H1 (cell line): ENCODE data around the gene FGD4. TPM values are rescaled to one million over a fixed set of nuclear protein-coding genes. Genes with fewer than 3 reads are reported as not detected.

Experiments used
- CTCF ChIA-PET: fragments of 300-600 bp; sonication (Branson Sonifier 250); formaldehyde crosslinking; loops from one replicate; lab custom pipeline; 2021; ENCODE audit not compliant: partially characterized antibody; lab: Charles Lee
- POLR2A ChIA-PET: fragments of 300-600 bp; sonication (Branson Sonifier 250); formaldehyde crosslinking; loops from one replicate; lab custom pipeline; 2021; ENCODE audit warnings: inconsistent platforms; ENCODE audit not compliant: partially characterized antibody; lab: Charles Lee
- DNase-seq, 2 experiments: peaks; one replicate each; pipeline versions ENCODE4 v3.0.0 to v3.0.0-alpha.2; 2010 to 2022; ENCODE audit warnings: low spot score in 2 of 2, low read depth in 1 of 2, mixed read lengths in 1 of 2
- FAIRE-seq: peaks from 2 replicates; lab custom pipeline; 2011; peaks lifted over from hg19 to GRCh38; lab: Jason Lieb, UNC
- H2AFZ ChIP-seq: 2 replicates; pipeline ENCODE4 v1.8.1; 2012; ENCODE audit warnings: low read length, inconsistent platforms
- H2AK5ac ChIP-seq: 2 replicates; pipeline ENCODE4 v1.6.1; 2013; ENCODE audit warnings: low read depth, low read length
- H2BK120ac ChIP-seq: replicated peaks from 2 replicates; pipeline ENCODE3; 2013; ENCODE audit warnings: low read depth, low read length, inconsistent platforms
- H2BK12ac ChIP-seq: 2 replicates; pipeline ENCODE4 v1.6.1; 2013; ENCODE audit warnings: low read depth, low read length
- H2BK15ac ChIP-seq: 2 replicates; pipeline ENCODE4 v1.6.1; 2013; ENCODE audit warnings: low read length
- H2BK20ac ChIP-seq: 2 replicates; pipeline ENCODE4 v1.6.1; 2013; ENCODE audit warnings: low read length
- H2BK5ac ChIP-seq: 2 replicates; pipeline ENCODE4 v1.6.1; 2013; ENCODE audit warnings: low read depth, low read length
- H3K14ac ChIP-seq: 2 replicates; pipeline ENCODE4 v1.6.1; 2013; ENCODE audit warnings: inconsistent platforms; ENCODE audit not compliant: insufficient read length
- H3K18ac ChIP-seq: 2 replicates; pipeline ENCODE4 v1.6.1; 2013; ENCODE audit warnings: low read length; ENCODE audit errors: extremely low read depth
- H3K23ac ChIP-seq: 2 replicates; pipeline ENCODE4 v1.6.1; 2013; ENCODE audit warnings: inconsistent platforms; ENCODE audit not compliant: insufficient read length
- H3K23me2 ChIP-seq: 2 replicates; pipeline ENCODE4 v1.6.1; 2013; ENCODE audit warnings: low read depth, low read length
- H3K27ac ChIP-seq: 2 replicates; pipeline ENCODE4 v1.6.1; 2011; ENCODE audit warnings: low read depth, low read length, inconsistent platforms
- H3K27me3 ChIP-seq, 4 experiments: replicated peaks in 1 of 4; 1 replicate in 1 of 4; 2 replicates in 3 of 4; pipeline versions ENCODE4 v1.6.1 to v1.8.1; 2011 to 2013; ENCODE audit warnings: low read length in 3 of 4, mild to moderate bottlenecking in 3 of 4, inconsistent platforms in 2 of 4, mixed read lengths in 2 of 4, moderate library complexity in 1 of 4; ENCODE audit not compliant: control insufficient read depth in 3 of 4, insufficient read depth in 3 of 4; ENCODE audit errors: extremely low read depth in 1 of 4
- H3K36me3 ChIP-seq, 4 experiments: 2 replicates each; pipeline versions ENCODE4 v1.6.1 to v1.8.1; 2011 to 2013; ENCODE audit warnings: mild to moderate bottlenecking in 4 of 4, low read length in 3 of 4, moderate library complexity in 2 of 4, control low read depth in 1 of 4, inconsistent platforms in 1 of 4; ENCODE audit not compliant: insufficient read depth in 4 of 4, control insufficient read depth in 2 of 4
- H3K4ac ChIP-seq: replicated peaks from 2 replicates; pipeline ENCODE3; 2013; ENCODE audit warnings: low read length, low read depth, mixed read lengths, inconsistent platforms; ENCODE audit not compliant: insufficient read length
- H3K4me1 ChIP-seq, 4 experiments: replicated peaks in 1 of 4; 1 replicate in 1 of 4; 2 replicates in 3 of 4; pipeline versions ENCODE4 v1.6.1 to v1.8.1; 2011 to 2013; ENCODE audit warnings: low read length in 3 of 4, inconsistent platforms in 2 of 4, mixed read lengths in 1 of 4; ENCODE audit not compliant: insufficient read depth in 4 of 4, control insufficient read depth in 3 of 4
- H3K4me2 ChIP-seq, 2 experiments: 2 replicates each; pipeline versions ENCODE4 v1.6.1 to v1.8.1; 2011 to 2013; ENCODE audit warnings: low read depth in 2 of 2, low read length in 2 of 2, control low read depth in 1 of 2, inconsistent platforms in 1 of 2, mild to moderate bottlenecking in 1 of 2; ENCODE audit not compliant: insufficient read depth in 1 of 2
- H3K4me3 ChIP-seq, 4 experiments: fragments of 200-600, 300-600 bp in 1 of 4; sonication (generic), shearing (Covaris generic), sonication (Bioruptor Twin) in 1 of 4; 2 replicates each; pipeline versions ENCODE4 v1.5.1 to v1.8.1; 2011 to 2016; ENCODE audit warnings: low read length in 4 of 4, low read depth in 3 of 4, control low read depth in 2 of 4, inconsistent platforms in 2 of 4, mild to moderate bottlenecking in 2 of 4, mixed read lengths in 1 of 4, moderate library complexity in 1 of 4; ENCODE audit not compliant: insufficient read depth in 2 of 4; ENCODE audit errors: extremely low read depth in 1 of 4
- H3K56ac ChIP-seq: replicated peaks from 2 replicates; pipeline ENCODE3; 2013; ENCODE audit warnings: low read depth, mild to moderate bottlenecking, mixed read lengths, low read length, inconsistent platforms; ENCODE audit not compliant: insufficient read length
- H3K79me1 ChIP-seq: 2 replicates; pipeline ENCODE4 v1.6.1; 2013; ENCODE audit warnings: low read depth, low read length, control low read depth
- H3K79me2 ChIP-seq, 2 experiments: 2 replicates each; pipeline versions ENCODE4 v1.6.1 to v1.8.1; 2012 to 2013; ENCODE audit warnings: low read length in 2 of 2, mild to moderate bottlenecking in 2 of 2, inconsistent platforms in 1 of 2; ENCODE audit not compliant: insufficient read depth in 2 of 2, control insufficient read depth in 1 of 2
- H3K9ac ChIP-seq, 4 experiments: replicated peaks in 1 of 4; 1 replicate in 1 of 4; 2 replicates in 3 of 4; pipeline versions ENCODE4 v1.6.1 to v1.8.1; 2011 to 2013; ENCODE audit warnings: low read depth in 3 of 4, low read length in 3 of 4, control low read depth in 2 of 4, mild to moderate bottlenecking in 2 of 4, moderate library complexity in 2 of 4, inconsistent platforms in 1 of 4; ENCODE audit errors: extremely low read depth in 1 of 4
- H3K9me3 ChIP-seq, 2 experiments: 2 replicates each; pipeline versions ENCODE4 v1.6.1 to v1.8.1; 2012 to 2013; ENCODE audit warnings: mild to moderate bottlenecking in 2 of 2, moderate library complexity in 2 of 2, control low read depth in 1 of 2, inconsistent platforms in 1 of 2, low read depth in 1 of 2, low read length in 1 of 2, mixed read lengths in 1 of 2; ENCODE audit not compliant: insufficient read depth in 2 of 2
- H4K20me1 ChIP-seq, 2 experiments: replicated peaks in 1 of 2; 2 replicates each; pipeline versions ENCODE3 to v1.8.1; 2011 to 2013; ENCODE audit warnings: inconsistent platforms in 2 of 2, low read length in 2 of 2, mild to moderate bottlenecking in 1 of 2; ENCODE audit not compliant: insufficient read depth in 2 of 2, control insufficient read depth in 1 of 2
- H4K5ac ChIP-seq: 2 replicates; pipeline ENCODE4 v1.6.1; 2013; ENCODE audit warnings: low read length, low read depth, mixed read lengths, inconsistent platforms; ENCODE audit not compliant: insufficient read length
- H4K8ac ChIP-seq: 2 replicates; pipeline ENCODE4 v1.8.0; 2013; ENCODE audit warnings: mild to moderate bottlenecking, moderate library complexity, low read length, inconsistent platforms; ENCODE audit not compliant: insufficient read depth; ENCODE audit errors: extremely low read depth
- H4K91ac ChIP-seq: replicated peaks from 2 replicates; pipeline ENCODE3; 2013; ENCODE audit warnings: low read length, mixed read lengths, inconsistent platforms; ENCODE audit not compliant: insufficient read length
- FOSL1 ChIP-seq: IDR thresholded peaks from 2 replicates; pipeline ENCODE4 v1.6.1; 2011; ENCODE audit warnings: mild to moderate bottlenecking, low read depth, low read length, moderate library complexity; ENCODE audit not compliant: insufficient read depth
- POLR2A ChIP-seq, 2 experiments: IDR thresholded peaks; 1 replicate in 1 of 2; 2 replicates in 1 of 2; pipeline ENCODE4 v1.6.1; 2011; ENCODE audit warnings: low read depth in 2 of 2, low read length in 2 of 2, mild to moderate bottlenecking in 2 of 2; ENCODE audit errors: control extremely low read depth in 1 of 2
- POLR2AphosphoS5 ChIP-seq: IDR thresholded peaks from 2 replicates; pipeline ENCODE4 v1.6.1; 2011; ENCODE audit warnings: low read depth, low read length
- WGBS, 2 experiments: shearing (Covaris generic) in 1 of 2; methylation state at CpG; one replicate each; pipeline versions ENCODE4 v1.1.6 to v1.1.7; 2013 to 2015; ENCODE audit warnings: low lambda C conversion rate in 2 of 2, mixed read lengths in 2 of 2, inconsistent platforms in 1 of 2, low coverage in 1 of 2, missing lambda C conversion rate in 1 of 2; ENCODE audit not compliant: insufficient replicate concordance in 2 of 2, insufficient coverage in 1 of 2, insufficient read length in 1 of 2; ENCODE audit errors: extremely low coverage in 1 of 2, missing lambda C conversion rate in 1 of 2; 5-methylcytosine and 5-hydroxymethylcytosine counted together
- polyA plus RNA-seq, 7 experiments: library from polyadenylated mRNA; depleted of rRNA in 3 of 7; stranded (reverse) in 5 of 7; unstranded in 2 of 7; fragments of >200 nt in 5 of 7; fragments of 200-250 nt in 2 of 7; gene quantifications; 1 replicate in 5 of 7; 2 replicates in 1 of 7; 4 replicates in 1 of 7; pipeline versions ENCODE4 v1.2.1 to v1.2.3, GENCODE V29; 2011 to 2013; ENCODE audit warnings: missing spikeins in 2 of 7, mixed read lengths in 2 of 7
- total RNA-seq: library from RNA; stranded (reverse); fragmentation: NEBNext Ultra II Directional; extraction: Animal tissue kit (Norgen Biotek cat#: 25700); gene quantifications from 2 replicates; pipeline ENCODE4 v1.2.1, GENCODE V29; 2021

Gene FGD4
- total and polyA plus RNA-seq, 2 of the 8 experiments (the other 6 are each of a cell fraction or from before 2014, with no cell fraction given): 8.5 to 48.2 TPM

GRCh38 chr12:32505067-32505945 is 105.9 kb downstream of the FGD4 start:
- H3K23me2 ChIP-seq: no peaks in the 10 kb centered on the region
- H4K91ac ChIP-seq: no peak overlapping the region
- H3K27ac ChIP-seq: no peak overlapping the region
- H3K4me3 ChIP-seq: no peak overlapping the region
- no peak overlapping the region for H2BK5ac ChIP-seq
- H3K56ac ChIP-seq: no peak overlapping the region
- H3K9ac ChIP-seq: no peak overlapping the region
- H3K23ac ChIP-seq: no peak overlapping the region
- H3K27me3 ChIP-seq: no peaks in the 10 kb centered on the region
- no peak overlapping the region for H4K8ac ChIP-seq
- no peak overlapping the region for H2BK12ac ChIP-seq
- peaks cover 3 to 28% (median 22%) of the 10 kb centered on the region in 4 experiments; a peak in 6 of 7 replicates for H3K4me1 ChIP-seq
- H2AK5ac ChIP-seq: no peak overlapping the region
- H2BK120ac ChIP-seq: no peak overlapping the region
- H3K79me1 ChIP-seq: peaks cover 11% of the 10 kb centered on the region
- H3K4ac ChIP-seq: no peak overlapping the region
- peaks cover 9 to 89% of the 10 kb centered on the region in 2 experiments for H3K79me2 ChIP-seq
- no peak overlapping the region for H3K18ac ChIP-seq
- DNase-seq: no peak
- no peak overlapping the region for H2BK20ac ChIP-seq
- no peak overlapping the region for H2AFZ ChIP-seq
- no peaks in the 10 kb centered on the region for H3K36me3 ChIP-seq
- no peak overlapping the region; a peak in 1 of 4 replicates for H3K4me2 ChIP-seq
- no peaks in the 10 kb centered on the region for H3K9me3 ChIP-seq
- TF ChIP-seq POLR2A (IDR thresholded peaks at IDR 0.05; ENCODE audit: control extremely low read depth in 1 of 2, low read depth in 2 of 2, low read length in 2 of 2) (no peak), FOSL1 (no peak), POLR2AphosphoS5 (no peak)
- TF ChIP-seq, all 59 proteins: peak for 0
- WGBS, 2 experiments: 89% methylated on average over 12 of the region's 12 CpGs; no CpG with 5 or more reads in 1 of the 2 experiments
- no peak overlapping the region for H4K5ac ChIP-seq
- ChIA-PET CTCF (no interaction called here), POLR2A (interaction anchor here (0.7 to 1.6 kb wide), 2 partner anchors 13 to 73 kb away, joined by 3 read pairs; no protein-coding TSS in a partner anchor)
- H3K14ac ChIP-seq: no peak overlapping the region
- no peak overlapping the region for H2BK15ac ChIP-seq
- FAIRE-seq: no peak
- peaks cover 14 to 23% of the 10 kb centered on the region in 2 experiments for H4K20me1 ChIP-seq
